Activated naive CD4-positive, alpha-beta T cell treated with anti-CD3 and anti-CD28 coated beads, Interleukin-2, amount 50 U/mL, for 24 hours (primary cell): ENCODE data around the gene HDAC10.

Experiments
- H3K27ac Mint-ChIP-seq: one replicate; pipeline ENCODE4 v1.8.0; 2021; ENCODE audit warnings: mild to moderate bottlenecking, mixed read lengths
- H3K27me3 Mint-ChIP-seq: one replicate; pipeline ENCODE4 v1.8.0; 2021; ENCODE audit warnings: mixed read lengths
- H3K36me3 Mint-ChIP-seq: one replicate; pipeline ENCODE4 v1.8.0; 2021; ENCODE audit warnings: mixed read lengths
- H3K4me1 Mint-ChIP-seq: one replicate; pipeline ENCODE4 v1.8.0; 2021; ENCODE audit warnings: mixed read lengths
- H3K4me3 Mint-ChIP-seq: one replicate; pipeline ENCODE4 v1.8.0; 2021; ENCODE audit warnings: mild to moderate bottlenecking, mixed read lengths
- H3K9me3 Mint-ChIP-seq: one replicate; pipeline ENCODE4 v1.8.0; 2021; ENCODE audit warnings: mixed read lengths

HDAC10 gene

DNA sequence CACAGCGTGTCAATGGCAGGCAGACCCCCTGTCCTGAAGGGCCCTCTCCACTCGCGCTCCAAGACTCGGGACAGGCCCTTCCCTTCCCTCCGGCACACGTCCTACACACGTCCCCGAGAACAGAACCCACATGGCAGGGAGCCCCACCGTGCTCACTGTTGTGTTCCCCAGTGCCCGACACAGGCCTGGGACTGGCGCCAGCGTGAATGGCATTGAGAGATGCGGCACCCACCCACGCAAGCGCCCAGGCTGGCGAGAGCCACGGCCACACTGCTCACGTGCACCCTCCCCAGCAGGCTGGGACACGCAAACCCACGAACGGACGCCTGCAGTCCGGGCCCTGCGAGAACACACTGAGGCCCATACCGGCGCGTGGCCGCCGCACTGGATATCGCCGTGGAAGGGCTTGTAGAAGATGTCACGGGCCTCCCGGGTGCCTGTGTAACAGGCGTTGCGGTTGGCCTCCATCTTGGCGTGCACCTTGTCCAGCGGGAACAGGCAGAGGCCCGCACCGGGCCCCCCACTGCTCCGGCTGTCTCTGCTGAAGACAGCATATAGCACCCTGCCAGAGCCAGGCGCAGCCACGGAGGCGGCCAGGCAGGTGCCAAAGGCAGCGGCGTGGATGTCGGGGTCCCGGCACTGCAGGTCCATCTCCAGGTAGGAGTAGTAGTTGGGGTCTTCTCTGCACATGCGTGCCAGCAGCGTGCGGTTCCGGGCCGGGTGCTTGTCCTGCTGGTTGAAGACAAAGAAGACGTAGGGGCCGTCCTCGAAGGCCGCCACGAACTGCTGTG is 38.3 kb upstream of the HDAC10 start:
- no peaks in the 10 kb centered on the region for H3K9me3 Mint-ChIP-seq
- H3K36me3 Mint-ChIP-seq, result no peaks in the 10 kb centered on the region
- H3K4me1 Mint-ChIP-seq, result peaks cover 6% of the 10 kb centered on the region
- H3K4me3 Mint-ChIP-seq, result no peak overlapping the region
- no peak overlapping the region for H3K27ac Mint-ChIP-seq
- H3K27me3 Mint-ChIP-seq, result peaks cover 12% of the 10 kb centered on the region

- no peaks in the 10 kb centered on the region for H3K36me3 Mint-ChIP-seq
These were observed 36.7 kb upstream of the HDAC10 start for GRCh38 chr22:50287731-50288130.

DNA sequence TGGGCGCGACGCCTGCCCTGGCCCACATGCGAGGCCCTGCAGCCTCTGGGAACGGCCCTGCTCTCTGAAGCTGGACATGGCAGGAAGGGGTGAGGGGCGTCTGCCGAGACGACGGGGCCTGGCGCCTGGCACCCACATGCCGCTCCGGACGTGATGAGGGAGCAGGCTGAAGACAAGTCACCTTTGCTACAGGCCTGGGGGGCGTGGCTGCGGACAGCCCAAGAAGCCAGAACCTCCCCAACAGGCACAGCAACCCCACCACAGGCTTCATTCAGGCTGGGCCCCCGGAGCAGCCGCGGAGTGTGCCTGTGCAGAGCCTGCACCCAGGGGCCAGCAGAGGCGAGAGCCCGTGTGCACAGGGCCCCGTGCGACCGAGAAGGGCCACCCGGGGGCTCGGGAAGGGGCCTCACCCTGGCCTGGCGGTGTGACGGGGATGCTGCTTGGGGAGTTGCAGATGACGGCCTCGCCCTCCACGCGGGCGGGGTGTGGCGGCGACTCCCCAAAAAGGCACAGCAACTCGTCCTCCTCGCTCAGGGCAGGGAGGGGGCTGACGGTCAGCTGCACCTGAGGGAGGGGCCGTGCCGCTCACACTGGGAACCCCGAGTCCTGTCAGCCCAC is 35.7 kb upstream of the HDAC10 start:
- no peaks in the 10 kb centered on the region for H3K36me3 Mint-ChIP-seq
- no peak overlapping the region for H3K4me3 Mint-ChIP-seq
- H3K9me3 Mint-ChIP-seq, result no peaks in the 10 kb centered on the region
- no peak overlapping the region for H3K27ac Mint-ChIP-seq
- no peaks in the 10 kb centered on the region for H3K4me1 Mint-ChIP-seq
- H3K27me3 Mint-ChIP-seq, result peaks cover 3% of the 10 kb centered on the region

More at GRCh38 chr22:50287731-50288130, 36.7 kb upstream of the HDAC10 start:
- H3K4me1 Mint-ChIP-seq, result peaks cover 4% of the 10 kb centered on the region
- no peaks in the 10 kb centered on the region for H3K9me3 Mint-ChIP-seq
- no peak overlapping the region for H3K4me3 Mint-ChIP-seq
- peaks cover 9% of the 10 kb centered on the region for H3K27me3 Mint-ChIP-seq
- no peak overlapping the region for H3K27ac Mint-ChIP-seq

- no peak overlapping the region for H3K4me3 Mint-ChIP-seq
- no peaks in the 10 kb centered on the region for H3K9me3 Mint-ChIP-seq
- H3K4me1 Mint-ChIP-seq, result no peaks in the 10 kb centered on the region
- H3K27me3 Mint-ChIP-seq, result peaks cover 1% of the 10 kb centered on the region
- no peaks in the 10 kb centered on the region for H3K36me3 Mint-ChIP-seq
- no peak overlapping the region for H3K27ac Mint-ChIP-seq
These were observed 35.2 kb upstream of the HDAC10 start for GRCh38 chr22:50286275-50286674.

- H3K27ac Mint-ChIP-seq, result no peak overlapping the region
- peaks cover 1% of the 10 kb centered on the region for H3K27me3 Mint-ChIP-seq
- no peaks in the 10 kb centered on the region for H3K9me3 Mint-ChIP-seq
- no peaks in the 10 kb centered on the region for H3K4me1 Mint-ChIP-seq
- H3K36me3 Mint-ChIP-seq, result no peaks in the 10 kb centered on the region
- no peak overlapping the region for H3K4me3 Mint-ChIP-seq
These were observed 34.6 kb upstream of the HDAC10 start for GRCh38 chr22:50285568-50286229.

- no peaks in the 10 kb centered on the region for H3K27me3 Mint-ChIP-seq
- no peaks in the 10 kb centered on the region for H3K4me1 Mint-ChIP-seq
- no peak overlapping the region for H3K4me3 Mint-ChIP-seq
- no peaks in the 10 kb centered on the region for H3K36me3 Mint-ChIP-seq
- H3K9me3 Mint-ChIP-seq, result no peaks in the 10 kb centered on the region
- no peak overlapping the region for H3K27ac Mint-ChIP-seq
These were observed 33.4 kb upstream of the HDAC10 start for GRCh38 chr22:50284479-50284878.

GRCh38 chr22:50283821-50284220 is 32.8 kb upstream of the HDAC10 start:
- Mint-ChIP-seq H3K9me3 (no peaks in the 10 kb centered on the region), H3K27me3 (no peaks in the 10 kb centered on the region), H3K4me1 (no peaks in the 10 kb centered on the region), H3K4me3 (no peak overlapping the region), H3K36me3 (no peaks in the 10 kb centered on the region), H3K27ac (no peak overlapping the region)

- H3K4me1 Mint-ChIP-seq, result no peaks in the 10 kb centered on the region
These were observed 31.5 kb upstream of the HDAC10 start for GRCh38 chr22:50282361-50283155.

GRCh38 chr22:50281957-50282356 is 30.9 kb upstream of the HDAC10 start:
- H3K27me3 Mint-ChIP-seq, result no peaks in the 10 kb centered on the region
- H3K36me3 Mint-ChIP-seq, result no peaks in the 10 kb centered on the region
- H3K9me3 Mint-ChIP-seq, result no peaks in the 10 kb centered on the region
- no peak overlapping the region for H3K27ac Mint-ChIP-seq
- no peaks in the 10 kb centered on the region for H3K4me1 Mint-ChIP-seq
- no peak overlapping the region for H3K4me3 Mint-ChIP-seq

More at GRCh38 chr22:50282361-50283155, 31.5 kb upstream of the HDAC10 start:
- Mint-ChIP-seq H3K4me3 (no peak overlapping the region), H3K9me3 (no peaks in the 10 kb centered on the region), H3K36me3 (no peaks in the 10 kb centered on the region), H3K27me3 (no peaks in the 10 kb centered on the region), H3K27ac (no peak overlapping the region)

- no peaks in the 10 kb centered on the region for H3K9me3 Mint-ChIP-seq
- no peak overlapping the region for H3K4me3 Mint-ChIP-seq
- no peaks in the 10 kb centered on the region for H3K27me3 Mint-ChIP-seq
- H3K4me1 Mint-ChIP-seq, result no peaks in the 10 kb centered on the region
- H3K36me3 Mint-ChIP-seq, result no peaks in the 10 kb centered on the region
- no peak overlapping the region for H3K27ac Mint-ChIP-seq
These were observed 30.3 kb upstream of the HDAC10 start for GRCh38 chr22:50281384-50281760.

GRCh38 chr22:50280708-50281383 is 29.8 kb upstream of the HDAC10 start:
- no peaks in the 10 kb centered on the region for H3K9me3 Mint-ChIP-seq
- H3K27ac Mint-ChIP-seq, result no peak overlapping the region
- no peak overlapping the region for H3K4me3 Mint-ChIP-seq
- H3K36me3 Mint-ChIP-seq, result no peaks in the 10 kb centered on the region
- no peaks in the 10 kb centered on the region for H3K27me3 Mint-ChIP-seq
- H3K4me1 Mint-ChIP-seq, result no peaks in the 10 kb centered on the region

- Mint-ChIP-seq H3K36me3 (no peaks in the 10 kb centered on the region), H3K4me1 (no peaks in the 10 kb centered on the region), H3K27ac (no peak overlapping the region), H3K4me3 (no peak overlapping the region), H3K27me3 (no peaks in the 10 kb centered on the region), H3K9me3 (no peaks in the 10 kb centered on the region)
These were observed 29.1 kb upstream of the HDAC10 start for GRCh38 chr22:50280022-50280707.

DNA sequence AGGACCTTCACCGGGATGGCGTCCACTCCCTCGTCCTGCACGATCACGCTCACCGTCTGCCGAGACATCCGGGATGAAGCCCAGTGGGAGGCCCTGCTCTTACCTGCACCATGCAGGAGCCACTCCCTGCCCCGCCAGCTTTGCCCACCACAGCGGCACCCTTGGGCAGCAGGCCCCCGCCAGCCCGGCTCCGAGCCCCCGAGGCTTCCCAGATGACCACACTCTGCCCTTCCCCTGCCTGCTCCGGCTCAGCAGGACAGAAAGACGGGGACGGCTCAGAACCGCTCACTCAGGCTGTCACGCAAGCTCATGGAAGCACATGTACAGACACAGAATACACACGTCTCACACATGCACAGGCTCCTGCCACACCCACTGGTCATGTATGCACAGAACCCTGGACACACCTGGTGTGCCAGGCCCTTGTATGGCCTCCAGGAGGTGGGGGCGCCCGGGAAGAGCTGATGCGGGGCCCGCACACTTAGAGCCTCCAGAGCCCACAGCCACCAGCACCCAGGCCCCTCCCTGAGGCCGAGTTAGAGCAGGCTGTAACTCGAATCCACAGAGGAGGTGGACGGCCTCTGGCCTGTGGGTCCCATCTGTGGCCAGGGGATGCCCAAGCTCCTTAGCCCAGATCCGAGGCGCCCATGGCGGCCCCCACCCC is 28.0 kb upstream of the HDAC10 start:
- Mint-ChIP-seq H3K4me1 (peaks cover 1% of the 10 kb centered on the region), H3K9me3 (no peaks in the 10 kb centered on the region), H3K27ac (peak overlapping the region; percentile 72), H3K36me3 (no peaks in the 10 kb centered on the region), H3K4me3 (no peak overlapping the region), H3K27me3 (no peaks in the 10 kb centered on the region)

GRCh38 chr22:50278461-50278860 is 27.4 kb upstream of the HDAC10 start:
- no peak overlapping the region for H3K27ac Mint-ChIP-seq
- no peaks in the 10 kb centered on the region for H3K27me3 Mint-ChIP-seq
- H3K4me3 Mint-ChIP-seq, result no peak overlapping the region
- H3K4me1 Mint-ChIP-seq, result peaks cover 6% of the 10 kb centered on the region
- H3K36me3 Mint-ChIP-seq, result no peaks in the 10 kb centered on the region
- no peaks in the 10 kb centered on the region for H3K9me3 Mint-ChIP-seq
